Measurements from ENCODE around the gene NR5A1.

- TF ChIP-seq ATF2 (IDR thresholded peaks at IDR 0.05; ENCODE audit: low read length) (no peak), NFXL1 (IDR thresholded peaks at IDR 0.05; ENCODE audit: borderline replicate concordance) (no peak)
Observed at GRCh38 chr9:124493794-124494479, 13.3 kb downstream of the NR5A1 start.
